IPS-15b (cell line): ENCODE results near the gene WASL.

Source experiments
- H3K27me3 ChIP-seq: one replicate; pipeline ENCODE4 v1.6.1; 2013; ENCODE audit warnings: low read length; ENCODE audit not compliant: control insufficient read depth, insufficient read depth
- H3K36me3 ChIP-seq: one replicate; pipeline ENCODE4 v1.6.1; 2013; ENCODE audit warnings: low read length; ENCODE audit not compliant: control insufficient read depth, insufficient read depth
- H3K4me1 ChIP-seq: one replicate; pipeline ENCODE4 v1.6.1; 2013; ENCODE audit warnings: mild to moderate bottlenecking, low read length; ENCODE audit not compliant: control insufficient read depth, insufficient read depth
- H3K4me3 ChIP-seq: one replicate; pipeline ENCODE4 v1.5.1; 2013; ENCODE audit warnings: low read depth, low read length
- H3K9ac ChIP-seq: one replicate; pipeline ENCODE4 v1.6.1; 2013; ENCODE audit warnings: low read depth, mild to moderate bottlenecking, low read length
- H3K9me3 ChIP-seq: one replicate; pipeline ENCODE4 v1.6.1; 2013; ENCODE audit warnings: mild to moderate bottlenecking, low read length; ENCODE audit not compliant: control insufficient read depth, insufficient read depth

The WASL gene

GRCh38 chr7:123687161-123687560 is 61.6 kb downstream of the WASL start:
- Histone ChIP-seq H3K9ac (no peak overlapping the region), H3K27me3 (no peaks in the 10 kb centered on the region), H3K4me1 (peaks cover 7% of the 10 kb centered on the region), H3K9me3 (no peaks in the 10 kb centered on the region), H3K36me3 (peaks cover 4% of the 10 kb centered on the region), H3K4me3 (no peak overlapping the region)

DNA sequence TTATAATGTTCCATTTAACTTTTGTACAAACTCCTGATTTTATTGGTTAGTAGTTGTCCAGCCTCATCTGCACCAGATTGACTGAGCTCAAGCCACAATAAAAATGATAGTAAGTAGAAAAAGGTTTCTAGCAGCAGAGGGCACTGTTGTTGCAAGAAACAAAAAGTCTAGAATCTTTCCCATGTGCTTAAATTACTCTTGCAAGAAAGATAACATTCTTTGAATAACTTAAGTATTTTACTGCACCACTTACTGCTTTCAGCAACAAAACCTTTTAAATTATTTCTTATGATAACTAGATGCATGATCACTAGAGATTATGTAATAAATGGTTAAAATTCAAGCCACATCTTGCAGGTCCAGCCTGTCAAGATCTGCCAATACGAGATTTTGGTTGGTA is 66.1 kb downstream of the WASL start:
- no peaks in the 10 kb centered on the region for H3K9me3 ChIP-seq

GRCh38 chr7:123681561-123681960 is 67.2 kb downstream of the WASL start:
- H3K27me3 ChIP-seq = no peaks in the 10 kb centered on the region
- H3K36me3 ChIP-seq = peaks cover 4% of the 10 kb centered on the region
- H3K4me3 ChIP-seq = no peak overlapping the region
- H3K9ac ChIP-seq = no peak overlapping the region
- no peaks in the 10 kb centered on the region for H3K9me3 ChIP-seq
- H3K4me1 ChIP-seq = peaks cover 4% of the 10 kb centered on the region

More for the DNA sequence above, 66.1 kb downstream of the WASL start:
- Histone ChIP-seq H3K9ac (no peak overlapping the region), H3K4me3 (no peak overlapping the region), H3K27me3 (no peaks in the 10 kb centered on the region), H3K4me1 (peaks cover 4% of the 10 kb centered on the region), H3K36me3 (peaks cover 4% of the 10 kb centered on the region)

- H3K27me3 ChIP-seq = no peaks in the 10 kb centered on the region
- peaks cover 4% of the 10 kb centered on the region for H3K36me3 ChIP-seq
- H3K4me1 ChIP-seq = peaks cover 4% of the 10 kb centered on the region
- H3K9ac ChIP-seq = no peak overlapping the region
- no peak overlapping the region for H3K4me3 ChIP-seq
- no peaks in the 10 kb centered on the region for H3K9me3 ChIP-seq
These were observed 68.2 kb downstream of the WASL start for GRCh38 chr7:123680580-123680979.

DNA sequence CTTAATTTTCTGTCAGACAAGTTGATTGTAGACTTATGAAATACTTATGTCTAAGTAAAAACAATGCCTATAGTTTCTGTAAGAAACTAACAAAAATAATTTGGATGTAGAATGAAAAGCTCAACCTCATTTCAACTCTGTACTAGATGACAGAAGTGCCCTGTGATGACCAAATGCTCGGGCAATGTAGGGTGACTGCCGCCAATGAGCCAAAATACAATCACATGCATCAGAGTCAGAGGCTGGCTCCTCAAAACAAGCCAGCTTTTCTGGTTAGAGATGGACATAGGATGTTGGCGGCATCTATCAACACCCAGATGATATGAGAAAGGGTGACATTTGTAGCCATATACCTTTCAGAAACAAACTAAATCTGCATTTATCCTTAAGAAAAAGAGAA is 69.2 kb downstream of the WASL start:
- no peak overlapping the region for H3K9ac ChIP-seq
- H3K4me1 ChIP-seq = peaks cover 4% of the 10 kb centered on the region
- no peak overlapping the region for H3K4me3 ChIP-seq
- H3K9me3 ChIP-seq = no peaks in the 10 kb centered on the region
- H3K36me3 ChIP-seq = peaks cover 4% of the 10 kb centered on the region
- no peaks in the 10 kb centered on the region for H3K27me3 ChIP-seq

DNA sequence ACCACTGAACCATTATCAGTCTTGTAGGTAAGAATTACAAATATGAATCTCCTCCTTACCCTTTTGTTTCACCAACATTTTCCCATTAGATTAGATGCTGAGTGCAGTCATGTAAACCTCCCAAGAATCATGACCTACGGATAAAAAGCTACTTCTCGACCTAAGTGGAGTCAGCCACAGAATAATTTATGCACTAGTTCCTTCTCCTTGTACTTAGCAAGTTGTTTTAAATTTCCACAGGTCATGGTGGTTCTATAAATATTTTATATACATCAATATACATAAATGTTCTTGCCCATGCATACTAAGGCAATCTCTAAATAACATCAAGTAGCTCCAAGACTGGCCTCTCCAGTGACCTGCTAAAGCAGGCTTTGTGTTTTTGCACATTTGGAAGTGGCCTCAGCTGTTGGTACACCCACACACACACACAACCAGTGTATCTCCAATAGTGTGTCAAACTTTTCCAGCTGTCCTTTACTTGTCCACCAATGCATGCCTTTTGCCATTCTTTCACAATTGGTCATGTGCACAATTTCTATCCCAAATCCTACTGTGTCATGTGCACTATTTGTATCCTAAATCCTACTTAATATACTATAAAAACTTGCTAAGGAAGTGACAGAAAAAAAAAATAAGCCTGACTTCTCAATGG is 71.6 kb downstream of the WASL start:
- H3K4me1 ChIP-seq = peaks cover 6% of the 10 kb centered on the region
- H3K36me3 ChIP-seq = peaks cover 4% of the 10 kb centered on the region
- H3K9me3 ChIP-seq = no peaks in the 10 kb centered on the region
- H3K9ac ChIP-seq = no peak overlapping the region
- H3K27me3 ChIP-seq = no peaks in the 10 kb centered on the region
- no peak overlapping the region for H3K4me3 ChIP-seq

DNA sequence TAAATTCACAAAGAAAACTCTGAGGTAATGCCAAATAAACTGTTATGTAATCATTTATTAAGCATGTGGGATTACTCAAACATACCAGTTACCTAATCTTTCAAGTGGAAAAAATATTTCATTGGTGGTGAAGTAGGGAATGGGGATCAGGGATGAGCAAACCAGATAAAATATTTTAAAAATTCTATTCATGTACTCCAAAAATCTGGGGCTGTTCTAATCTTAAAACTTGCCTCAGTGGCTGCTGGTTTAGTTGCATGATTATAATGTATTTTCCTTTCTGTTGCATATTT is 73.7 kb downstream of the WASL start:
- H3K9ac ChIP-seq = no peak overlapping the region

DNA sequence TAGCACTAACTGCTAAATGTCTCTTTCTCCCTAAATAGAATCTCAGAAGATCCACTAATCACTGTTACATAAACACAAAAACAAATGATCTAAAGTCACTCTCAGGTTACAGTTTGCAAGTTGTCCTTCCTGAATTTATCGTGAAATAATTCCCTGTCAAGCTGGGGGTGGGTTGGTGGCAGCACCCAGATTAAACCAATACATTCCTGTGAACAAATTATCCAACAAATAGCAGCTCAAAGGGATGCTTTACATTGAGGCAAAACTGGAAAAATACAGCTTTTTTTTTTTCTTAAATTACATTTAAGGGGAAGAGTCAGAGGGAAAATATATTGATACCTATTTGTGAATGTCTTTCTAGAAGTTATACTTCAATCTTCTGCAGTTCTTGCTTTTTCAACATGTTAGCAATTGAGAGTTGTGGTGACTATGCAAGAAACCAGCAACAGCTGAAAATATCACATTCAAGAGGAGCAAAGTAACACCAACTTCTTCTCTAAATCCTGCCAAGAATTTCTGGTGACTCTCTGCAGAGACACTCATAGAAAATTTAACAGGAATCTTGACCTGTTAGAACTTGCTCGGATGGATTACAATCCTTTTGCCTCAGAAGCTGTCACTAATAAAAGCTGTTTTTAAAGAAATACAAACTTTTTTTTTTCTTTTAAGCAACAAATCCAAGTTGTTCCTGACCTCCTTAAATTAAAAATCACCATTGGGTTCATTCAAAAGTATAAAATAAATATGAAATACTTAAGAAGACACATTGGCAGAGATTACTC is 74.2 kb downstream of the WASL start:
- no peak overlapping the region for H3K9ac ChIP-seq
- H3K36me3 ChIP-seq = no peaks in the 10 kb centered on the region
- no peaks in the 10 kb centered on the region for H3K9me3 ChIP-seq
- H3K4me3 ChIP-seq = no peak overlapping the region
- no peaks in the 10 kb centered on the region for H3K27me3 ChIP-seq
- H3K4me1 ChIP-seq = peaks cover 4% of the 10 kb centered on the region

More for the DNA sequence above, 73.7 kb downstream of the WASL start:
- Histone ChIP-seq H3K4me3 (no peak overlapping the region), H3K4me1 (peaks cover 6% of the 10 kb centered on the region), H3K9me3 (no peaks in the 10 kb centered on the region), H3K36me3 (no peaks in the 10 kb centered on the region), H3K27me3 (no peaks in the 10 kb centered on the region)

GRCh38 chr7:123673752-123674398 is 74.9 kb downstream of the WASL start:
- Histone ChIP-seq H3K4me1 (peaks cover 7% of the 10 kb centered on the region), H3K27me3 (no peaks in the 10 kb centered on the region), H3K9me3 (no peaks in the 10 kb centered on the region), H3K36me3 (no peaks in the 10 kb centered on the region), H3K9ac (no peak overlapping the region), H3K4me3 (no peak overlapping the region)

DNA sequence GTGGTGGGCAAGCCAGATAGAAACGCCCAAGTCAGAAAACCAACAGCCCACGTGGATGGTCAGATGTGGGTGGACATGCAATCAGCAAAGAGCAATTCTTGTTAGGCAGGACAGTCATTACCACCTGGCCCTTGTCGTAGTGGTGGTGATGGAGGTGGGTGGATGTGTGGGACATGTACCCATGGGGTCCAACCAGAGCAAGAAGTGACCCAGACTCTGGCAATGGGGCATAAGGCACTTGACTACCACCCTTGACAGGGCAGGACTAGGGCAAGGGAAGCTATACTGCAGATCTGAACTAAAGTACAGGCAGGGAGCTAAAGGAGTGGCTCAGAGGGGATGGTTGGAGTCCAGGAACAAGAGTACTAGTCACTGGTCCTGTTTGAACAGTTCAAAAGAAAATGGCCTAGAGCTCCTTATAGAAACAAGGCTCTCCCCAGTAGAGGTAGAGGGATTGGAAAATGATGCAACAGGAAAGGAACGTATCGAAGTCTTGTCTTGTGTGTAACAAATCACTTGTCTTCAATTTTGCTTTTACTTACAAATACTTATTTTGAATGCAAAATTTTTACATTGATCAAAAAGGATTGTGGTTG is 75.6 kb downstream of the WASL start:
- Histone ChIP-seq H3K4me1 (peaks cover 7% of the 10 kb centered on the region), H3K36me3 (no peaks in the 10 kb centered on the region), H3K4me3 (no peak overlapping the region), H3K27me3 (no peaks in the 10 kb centered on the region), H3K9ac (no peak overlapping the region), H3K9me3 (no peaks in the 10 kb centered on the region)

DNA sequence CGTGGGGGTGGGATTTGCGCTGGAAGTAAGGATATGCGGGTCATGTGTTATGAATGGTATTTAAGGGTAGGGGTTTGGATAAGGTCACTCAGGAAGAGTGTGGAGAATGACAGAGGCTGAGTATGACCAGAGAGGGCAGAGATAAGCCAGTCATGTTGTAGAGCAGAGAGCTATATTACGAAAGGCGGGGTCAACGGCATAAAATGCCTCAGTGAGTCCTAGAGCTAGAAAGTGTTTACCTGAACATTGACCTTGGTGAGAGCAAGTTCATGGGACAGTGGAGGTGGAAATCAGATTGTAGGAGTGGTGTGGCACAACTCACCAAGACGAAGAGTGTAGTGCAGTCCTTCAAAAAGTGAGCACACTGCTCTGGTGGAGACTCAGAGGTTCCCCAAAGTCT is 79.3 kb downstream of the WASL start:
- Histone ChIP-seq H3K36me3 (no peaks in the 10 kb centered on the region), H3K9ac (no peak overlapping the region), H3K4me3 (no peak overlapping the region), H3K9me3 (no peaks in the 10 kb centered on the region), H3K27me3 (no peaks in the 10 kb centered on the region), H3K4me1 (peaks cover 7% of the 10 kb centered on the region)
